AG10803 (cell line): ENCODE data around the gene PPM1E.

ENCODE experiments used
- DNase-seq: peaks from one replicate; pipeline ENCODE4 v3.0.0; 2010; ENCODE audit warnings: low read depth
- H3K4me3 ChIP-seq: 2 replicates; pipeline ENCODE4 v1.5.1; 2011; ENCODE audit warnings: mild to moderate bottlenecking, low read length, control low read depth
- TF ChIP-seq, protein P1 (sequence below): conservative IDR thresholded peaks from 2 replicates; pipeline ENCODE4 v1.5.1; 2011; ENCODE audit warnings: mild to moderate bottlenecking, low read length, control low read depth, inconsistent platforms

The PPM1E gene

DNA sequence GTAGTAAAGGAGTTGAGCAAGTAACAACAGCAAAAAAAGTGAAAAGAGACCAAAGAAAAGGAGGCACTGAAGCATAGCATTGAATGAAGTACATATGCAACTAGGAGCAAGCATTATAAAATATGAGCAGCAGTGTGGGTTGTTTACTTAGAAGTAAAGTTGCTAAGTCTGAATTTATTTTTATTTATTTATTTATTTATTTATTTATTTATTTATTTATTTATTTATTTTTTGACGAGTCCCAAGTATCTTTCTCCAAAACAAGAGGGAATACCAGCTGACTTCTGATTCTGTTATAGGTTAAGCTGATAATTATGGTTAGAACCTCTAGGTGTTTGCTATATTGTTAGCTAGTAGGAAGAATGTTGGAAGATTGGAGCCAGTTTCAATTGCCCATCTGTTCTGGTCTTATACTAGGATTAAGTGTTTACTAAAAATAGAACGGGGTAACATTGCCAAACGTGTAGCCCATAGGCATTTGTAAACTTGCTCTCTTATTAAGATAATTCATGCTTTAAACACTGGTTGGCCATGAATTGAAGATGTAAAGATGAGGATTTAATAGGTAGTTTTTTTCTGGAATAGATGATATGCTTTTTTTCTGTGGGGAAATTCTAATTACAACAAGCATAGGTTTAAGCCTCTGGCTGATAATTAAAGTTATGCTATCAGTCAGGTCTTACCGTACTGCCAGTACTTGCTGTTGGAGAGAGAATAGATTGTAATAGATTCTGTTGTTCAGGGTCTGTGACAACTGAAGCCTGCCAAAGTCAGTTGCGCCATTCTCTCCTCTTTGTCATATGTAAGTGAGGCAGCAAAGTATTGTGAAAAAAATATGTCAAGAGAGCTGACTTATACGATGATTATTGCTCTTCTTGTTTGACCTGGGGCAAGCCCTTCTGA is 66.7 kb downstream of the PPM1E start:
- TF ChIP-seq, protein P1, sequence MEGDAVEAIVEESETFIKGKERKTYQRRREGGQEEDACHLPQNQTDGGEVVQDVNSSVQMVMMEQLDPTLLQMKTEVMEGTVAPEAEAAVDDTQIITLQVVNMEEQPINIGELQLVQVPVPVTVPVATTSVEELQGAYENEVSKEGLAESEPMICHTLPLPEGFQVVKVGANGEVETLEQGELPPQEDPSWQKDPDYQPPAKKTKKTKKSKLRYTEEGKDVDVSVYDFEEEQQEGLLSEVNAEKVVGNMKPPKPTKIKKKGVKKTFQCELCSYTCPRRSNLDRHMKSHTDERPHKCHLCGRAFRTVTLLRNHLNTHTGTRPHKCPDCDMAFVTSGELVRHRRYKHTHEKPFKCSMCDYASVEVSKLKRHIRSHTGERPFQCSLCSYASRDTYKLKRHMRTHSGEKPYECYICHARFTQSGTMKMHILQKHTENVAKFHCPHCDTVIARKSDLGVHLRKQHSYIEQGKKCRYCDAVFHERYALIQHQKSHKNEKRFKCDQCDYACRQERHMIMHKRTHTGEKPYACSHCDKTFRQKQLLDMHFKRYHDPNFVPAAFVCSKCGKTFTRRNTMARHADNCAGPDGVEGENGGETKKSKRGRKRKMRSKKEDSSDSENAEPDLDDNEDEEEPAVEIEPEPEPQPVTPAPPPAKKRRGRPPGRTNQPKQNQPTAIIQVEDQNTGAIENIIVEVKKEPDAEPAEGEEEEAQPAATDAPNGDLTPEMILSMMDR: no peak
- no peak overlapping the region for H3K4me3 ChIP-seq
- DNase-seq: no peak

GRCh38 chr17:58823051-58823525 is 67.4 kb downstream of the PPM1E start:
- TF ChIP-seq, protein P1: no peak
- DNase-seq: no peak
- no peak overlapping the region for H3K4me3 ChIP-seq

GRCh38 chr17:58829172-58829637 is 73.6 kb downstream of the PPM1E start:
- no peak for DNase-seq
- no peak overlapping the region for H3K4me3 ChIP-seq
- TF ChIP-seq, protein P1: no peak

DNA sequence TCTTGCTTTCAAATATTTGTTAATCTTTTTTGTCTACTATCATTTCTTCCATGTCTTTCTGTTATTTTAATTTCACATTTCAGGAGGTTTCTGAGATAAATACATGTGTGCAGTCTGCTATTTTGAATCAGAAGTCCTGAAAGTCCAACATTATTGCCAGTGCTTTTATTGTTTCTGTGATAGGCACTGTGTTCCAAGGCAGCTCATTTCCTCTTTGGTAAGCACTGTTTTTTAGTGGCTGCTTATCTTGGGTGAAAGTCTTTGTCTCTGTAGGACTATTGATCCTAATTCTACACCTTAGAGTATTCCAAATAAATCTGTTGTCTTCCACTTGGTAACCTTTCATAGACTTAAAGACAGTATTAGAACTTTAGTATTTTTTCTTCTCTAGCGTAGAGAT is 76.1 kb downstream of the PPM1E start:
- DNase-seq: no peak
- TF ChIP-seq, protein P1: no peak
- no peak overlapping the region for H3K4me3 ChIP-seq

DNA sequence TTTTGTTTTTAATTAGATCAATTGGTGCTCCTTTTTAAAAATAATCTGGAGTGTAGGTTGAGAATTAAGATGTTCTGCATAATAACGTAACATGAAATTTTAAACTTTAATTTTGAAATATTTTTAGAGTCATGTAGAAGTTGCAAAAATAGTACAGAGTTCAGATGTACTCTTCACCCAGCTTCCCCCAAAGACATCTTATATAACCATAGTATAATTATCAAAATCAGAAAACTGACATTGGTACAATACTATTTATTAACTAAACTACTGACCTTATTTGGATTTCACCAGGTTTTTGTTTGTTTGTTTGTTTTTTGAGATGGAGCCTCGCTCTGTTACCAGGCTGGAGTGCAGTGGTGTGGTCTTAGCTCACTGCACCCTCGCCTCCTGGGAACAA is 76.9 kb downstream of the PPM1E start:
- H3K4me3 ChIP-seq: no peak overlapping the region
- no peak for DNase-seq
- TF ChIP-seq, protein P1: no peak

- no peak overlapping the region for H3K4me3 ChIP-seq
- TF ChIP-seq, protein P1: no peak
- DNase-seq: no peak
These were observed 82.0 kb downstream of the PPM1E start for GRCh38 chr17:58837699-58838098.
